NCI-H69 (cell line): Measurements from ENCODE around the gene GPR31.
A peak's percentile ranks its signal among the peaks of the same experiment; 100 is the strongest.

Experiments
- DNase-seq: peaks from one replicate; lab custom pipeline; 2025; lab: John Stamatoyannopoulos, UW

The GPR31 gene

GRCh38 chr6:167165858-167166471 is 8.2 kb upstream of the GPR31 start:
- no peak for DNase-seq

GRCh38 chr6:167164261-167164660 is 6.5 kb upstream of the GPR31 start:
- DNase-seq, result no peak

GRCh38 chr6:167163476-167164011 is 5.8 kb upstream of the GPR31 start:
- no peak for DNase-seq

- no peak for DNase-seq
Observed at GRCh38 chr6:167162591-167162990, 4.8 kb upstream of the GPR31 start.

GRCh38 chr6:167161851-167162467 is 4.2 kb upstream of the GPR31 start:
- no peak for DNase-seq

- DNase-seq, result no peak
Observed at GRCh38 chr6:167157414-167157813, 366 bp downstream of the GPR31 start.

GRCh38 chr6:167154895-167155294 is 2.9 kb downstream of the GPR31 start:
- DNase-seq, result no peak

GRCh38 chr6:167154291-167154690 is 3.5 kb downstream of the GPR31 start:
- DNase-seq, result no peak

- no peak for DNase-seq
Observed at GRCh38 chr6:167153521-167153959, 4.2 kb downstream of the GPR31 start.

GRCh38 chr6:167152862-167153261 is 4.9 kb downstream of the GPR31 start:
- DNase-seq, result no peak

GRCh38 chr6:167151648-167152047 is 6.1 kb downstream of the GPR31 start:
- no peak for DNase-seq

GRCh38 chr6:167150941-167151549 is 6.7 kb downstream of the GPR31 start:
- no peak for DNase-seq

GRCh38 chr6:167148997-167149396 is 8.8 kb downstream of the GPR31 start:
- DNase-seq, result no peak

GRCh38 chr6:167148021-167148420 is 9.8 kb downstream of the GPR31 start:
- no peak for DNase-seq

GRCh38 chr6:167146977-167147376 is 10.8 kb downstream of the GPR31 start:
- no peak for DNase-seq

- DNase-seq, result no peak
Observed at GRCh38 chr6:167146135-167146534, 11.6 kb downstream of the GPR31 start.

GRCh38 chr6:167145461-167145860 is 12.3 kb downstream of the GPR31 start:
- no peak for DNase-seq

- DNase-seq, result no peak
Observed at GRCh38 chr6:167143041-167143440, 14.7 kb downstream of the GPR31 start.

GRCh38 chr6:167142433-167142761 is 15.4 kb downstream of the GPR31 start:
- no peak for DNase-seq

GRCh38 chr6:167141667-167142432 is 15.9 kb downstream of the GPR31 start:
- DNase-seq, result peak; percentile 46

GRCh38 chr6:167140589-167141474 is 16.9 kb downstream of the GPR31 start:
- DNase-seq, result no peak

- no peak for DNase-seq
Observed at GRCh38 chr6:167139761-167140160, 18.0 kb downstream of the GPR31 start.
